Lung (tissue), 12 donors: ENCODE data around the gene DEFB112. TPM values are rescaled to one million over a fixed set of nuclear protein-coding genes. Genes with fewer than 3 reads are reported as not detected.

Source experiments
- ATAC-seq: fragments of 200-7000 bp; cut with Tn5 transposase; one replicate; pipeline ENCODE4 v1.9.1; 2020; ENCODE audit warnings: moderate number of reproducible peaks; ENCODE audit not compliant: insufficient read depth, low FRiP score
- DNase-seq, 3 donors: peaks; one replicate each; pipeline ENCODE4 v3.0.0-alpha.2; 2013 to 2017
- H3K27ac ChIP-seq, 2 donors: one replicate each; pipeline ENCODE4 v1.5.1; 2013; ENCODE audit warnings: mild to moderate bottlenecking in 2 of 2, moderate library complexity in 2 of 2, control low read depth in 1 of 2, inconsistent platforms in 1 of 2, low read depth in 1 of 2, low read length in 1 of 2
- H3K27me3 ChIP-seq, 3 donors: one replicate each; pipeline ENCODE4 v1.5.1; 2013; ENCODE audit warnings: low read length in 2 of 3; ENCODE audit not compliant: control insufficient read depth in 3 of 3, insufficient read depth in 3 of 3
- H3K36me3 ChIP-seq, 4 donors: one replicate each; pipeline ENCODE4 v1.5.1; 2013; ENCODE audit warnings: low read length in 4 of 4, mild to moderate bottlenecking in 1 of 4, moderate library complexity in 1 of 4; ENCODE audit not compliant: control insufficient read depth in 4 of 4, insufficient read depth in 4 of 4
- H3K4me1 ChIP-seq, 5 donors: one replicate each; pipeline ENCODE4 v1.5.1; 2013; ENCODE audit warnings: low read length in 5 of 5, mild to moderate bottlenecking in 2 of 5, moderate library complexity in 1 of 5; ENCODE audit not compliant: control insufficient read depth in 5 of 5, insufficient read depth in 5 of 5
- H3K4me3 ChIP-seq: one replicate; pipeline ENCODE4 v1.5.1; 2013; ENCODE audit warnings: mild to moderate bottlenecking, control low read depth, moderate library complexity
- H3K9ac ChIP-seq, 2 donors: one replicate each; pipeline ENCODE4 v1.5.1; 2013; ENCODE audit warnings: low read length in 2 of 2, control low read depth in 1 of 2; ENCODE audit not compliant: insufficient read depth in 1 of 2
- H3K9me3 ChIP-seq, 4 donors: one replicate each; pipeline ENCODE4 v1.5.1; 2013; ENCODE audit warnings: low read length in 3 of 4, mild to moderate bottlenecking in 1 of 4, moderate library complexity in 1 of 4; ENCODE audit not compliant: control insufficient read depth in 4 of 4, insufficient read depth in 3 of 4
- CTCF ChIP-seq: IDR thresholded peaks from 2 replicates; pipeline ENCODE4 v1.5.1; 2012; ENCODE audit warnings: mild to moderate bottlenecking; ENCODE audit errors: control extremely low read depth, extremely low read depth
- polyA plus RNA-seq, 2 donors: library from polyadenylated mRNA; stranded (reverse); fragments of 200-250 nt; gene quantifications; one replicate each; pipeline ENCODE4 v1.2.1, GENCODE V29; 2013
- total RNA-seq, 2 donors: library from RNA; depleted of rRNA in 1 of 2; stranded (reverse); fragments of >200 nt in 1 of 2; gene quantifications; one replicate each; pipeline ENCODE4 v1.2.1, GENCODE V29; 2014 to 2021
- donor health status: control.
- donor health status: control.
- donor health status: Bipolar disorder and iron deficiency.
- donor health status: healthy.
- donor health status: DM: yes; HTN: yes; CAD: no.

DEFB112 gene
- total and polyA plus RNA-seq, 4 donors, result not detected

GRCh38 chr6:49995278-49995677 lies 54.5 kb downstream of the DEFB112 start:
- Histone ChIP-seq H3K27me3 (no peaks in the 10 kb centered on the region), H3K27ac (no peak overlapping the region), H3K4me3 (no peak overlapping the region), H3K4me1 (no peaks in the 10 kb centered on the region), H3K9ac (no peak overlapping the region), H3K9me3 (no peaks in the 10 kb centered on the region), H3K36me3 (no peaks in the 10 kb centered on the region)
- ATAC-seq, result no peak
- no peak for DNase-seq
- no peak for TF ChIP-seq CTCF

Other genes starting within 250 kb of the DEFB112 start
- not detected for gene CRISP1, start 183.4 kb downstream of the DEFB112 start, total RNA-seq
- gene CRISP1, start 183.4 kb downstream of the DEFB112 start, polyA plus RNA-seq, result not detected
- not detected for gene DEFB114, start 85.8 kb downstream of the DEFB112 start, total RNA-seq
- not detected for gene DEFB114, start 85.8 kb downstream of the DEFB112 start, polyA plus RNA-seq
- gene DEFB113, start 80.3 kb downstream of the DEFB112 start, total RNA-seq, result not detected
- not detected for gene DEFB113, start 80.3 kb downstream of the DEFB112 start, polyA plus RNA-seq
- gene DEFB110, start 27.9 kb downstream of the DEFB112 start, total RNA-seq, result not detected
- not detected for gene DEFB110, start 27.9 kb downstream of the DEFB112 start, polyA plus RNA-seq